OCI-LY3 (cell line): ENCODE measurements around the gene DTNA.

ENCODE experiments used
- H2AFZ ChIP-seq: fragments of 200-600, 300-600 bp; shearing (Covaris generic); 2 replicates; pipeline ENCODE4 v1.6.0; 2014; ENCODE audit warnings: antibody characterized with exemption, low read depth, low read length
- H3K27ac ChIP-seq: fragments of 200-600, 300-600 bp; sonication (generic); 2 replicates; pipeline ENCODE4 v1.5.1; 2014; ENCODE audit warnings: mild to moderate bottlenecking, low read length, moderate library complexity, mixed read lengths
- H3K27me3 ChIP-seq: fragments of 200-600, 300-600 bp; sonication (generic); 2 replicates; pipeline ENCODE4 v1.6.1; 2014; ENCODE audit warnings: low read depth, low read length, mixed read lengths
- H3K36me3 ChIP-seq: fragments of 200-600, 300-600 bp; sonication (generic); replicated peaks from 2 replicates; pipeline ENCODE3; 2014; ENCODE audit warnings: low read depth, low read length, mixed read lengths
- H3K4me1 ChIP-seq: fragments of 300-600, 200-600 bp; sonication (generic); 2 replicates; pipeline ENCODE4 v1.6.1; 2014; ENCODE audit warnings: low read length, mixed read lengths
- H3K4me2 ChIP-seq: fragments of 200-600, 300-600 bp; sonication (generic); 2 replicates; pipeline ENCODE4 v1.6.1; 2014; ENCODE audit warnings: low read length, mixed read lengths
- H3K4me3 ChIP-seq: fragments of 300-600, 200-600 bp; sonication (generic); 2 replicates; pipeline ENCODE4 v1.5.1; 2014; ENCODE audit warnings: antibody characterized with exemption, mild to moderate bottlenecking, low read length, moderate library complexity
- H3K79me2 ChIP-seq: fragments of 300-600, 200-600 bp; shearing (Covaris generic); 2 replicates; pipeline ENCODE4 v1.6.1; 2014; ENCODE audit warnings: mild to moderate bottlenecking, low read length, mixed read lengths
- H3K9ac ChIP-seq: fragments of 300-600, 200-600 bp; shearing (Covaris generic); 2 replicates; pipeline ENCODE4 v1.6.0; 2014; ENCODE audit warnings: mild to moderate bottlenecking, low read length, moderate library complexity
- H3K9me3 ChIP-seq: fragments of 200-600, 300-600 bp; shearing (Covaris generic); 2 replicates; pipeline ENCODE4 v1.6.1; 2014; ENCODE audit warnings: low read length, mixed read lengths; ENCODE audit not compliant: insufficient read depth
- H4K20me1 ChIP-seq: fragments of 200-600, 300-600 bp; sonication (generic); 2 replicates; pipeline ENCODE4 v1.6.1; 2016; ENCODE audit warnings: low read length, mixed read lengths; ENCODE audit not compliant: insufficient read depth
- EZH2phosphoT487 ChIP-seq: fragments of 200-600 bp; shearing (Covaris generic); IDR thresholded peaks from 2 replicates; pipeline ENCODE4 v1.6.1; 2018; ENCODE audit warnings: antibody characterized with exemption, mixed run types, low read depth
- TF ChIP-seq, protein P1 (sequence below): fragments of 200-600, 300-600 bp; sonication (generic); IDR thresholded peaks from 2 replicates; pipeline ENCODE4 v1.5.1; 2014; ENCODE audit warnings: antibody characterized with exemption, low read length, low read depth

Gene DTNA

DNA sequence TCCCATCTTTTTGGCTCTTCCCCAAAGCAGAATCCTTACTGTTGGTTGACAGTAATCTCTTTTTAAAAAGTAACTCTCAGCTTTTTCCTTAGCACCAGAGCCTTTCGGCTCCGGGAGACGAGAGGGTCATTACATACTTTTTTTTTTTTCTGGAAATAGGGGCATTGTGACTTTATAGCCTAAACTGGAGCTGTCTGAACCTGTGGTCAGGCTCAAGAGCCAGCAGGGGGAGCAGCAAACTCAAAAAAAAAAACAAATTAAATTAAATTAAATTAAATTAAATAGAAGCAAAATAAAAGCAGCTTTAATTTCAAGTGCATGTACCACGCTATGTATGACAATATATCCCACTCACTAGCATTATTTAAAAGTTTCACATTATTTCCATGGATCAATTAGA lies 156.6 kb downstream of the DTNA start:
- H2AFZ ChIP-seq, result peak overlapping the region; percentile 89; the same call in 1 of the 2 replicates

DNA sequence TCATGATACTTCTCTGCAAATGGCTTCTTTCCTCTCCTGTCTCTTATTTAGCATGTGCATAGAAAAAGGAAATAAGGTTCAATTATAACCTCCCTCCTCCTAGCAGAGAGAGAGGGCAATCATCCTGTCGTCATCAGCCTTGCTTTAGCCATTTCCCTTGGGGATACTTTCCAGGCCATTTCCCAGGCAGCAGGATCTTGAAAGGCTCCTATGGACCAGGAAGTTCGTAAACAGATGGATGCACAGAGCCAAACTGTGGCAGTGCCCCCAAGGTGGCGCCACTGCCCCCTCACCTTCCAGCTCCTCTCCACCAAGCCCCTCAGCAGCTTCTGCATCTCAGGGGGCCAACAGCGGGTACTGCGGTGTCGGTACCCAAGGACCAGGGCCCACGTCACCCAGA lies 157.4 kb downstream of the DTNA start:
- Histone ChIP-seq H3K9ac (peak overlapping the region; percentile 23), H3K79me2 (no peaks in the 10 kb centered on the region), H2AFZ (peak overlapping the region; percentile 89)

More for the DNA sequence above, 156.6 kb downstream of the DTNA start:
- 0 out of 2 replicates have a peak overlapping the region, but pooled peaks have one; percentile 61 for H3K4me3 ChIP-seq
- peaks cover 36% of the 10 kb centered on the region for H3K4me1 ChIP-seq
- no peak for TF ChIP-seq EZH2phosphoT487
- TF ChIP-seq, protein P1, sequence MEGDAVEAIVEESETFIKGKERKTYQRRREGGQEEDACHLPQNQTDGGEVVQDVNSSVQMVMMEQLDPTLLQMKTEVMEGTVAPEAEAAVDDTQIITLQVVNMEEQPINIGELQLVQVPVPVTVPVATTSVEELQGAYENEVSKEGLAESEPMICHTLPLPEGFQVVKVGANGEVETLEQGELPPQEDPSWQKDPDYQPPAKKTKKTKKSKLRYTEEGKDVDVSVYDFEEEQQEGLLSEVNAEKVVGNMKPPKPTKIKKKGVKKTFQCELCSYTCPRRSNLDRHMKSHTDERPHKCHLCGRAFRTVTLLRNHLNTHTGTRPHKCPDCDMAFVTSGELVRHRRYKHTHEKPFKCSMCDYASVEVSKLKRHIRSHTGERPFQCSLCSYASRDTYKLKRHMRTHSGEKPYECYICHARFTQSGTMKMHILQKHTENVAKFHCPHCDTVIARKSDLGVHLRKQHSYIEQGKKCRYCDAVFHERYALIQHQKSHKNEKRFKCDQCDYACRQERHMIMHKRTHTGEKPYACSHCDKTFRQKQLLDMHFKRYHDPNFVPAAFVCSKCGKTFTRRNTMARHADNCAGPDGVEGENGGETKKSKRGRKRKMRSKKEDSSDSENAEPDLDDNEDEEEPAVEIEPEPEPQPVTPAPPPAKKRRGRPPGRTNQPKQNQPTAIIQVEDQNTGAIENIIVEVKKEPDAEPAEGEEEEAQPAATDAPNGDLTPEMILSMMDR, result peak; percentile 39
- no peaks in the 10 kb centered on the region for H3K79me2 ChIP-seq
- H3K9me3 ChIP-seq, result peaks cover 10% of the 10 kb centered on the region
- peaks cover 15% of the 10 kb centered on the region for H3K36me3 ChIP-seq
- no peaks in the 10 kb centered on the region for H4K20me1 ChIP-seq
- no peaks in the 10 kb centered on the region for H3K27me3 ChIP-seq
- H3K9ac ChIP-seq, result 0 out of 2 replicates have a peak overlapping the region, but pooled peaks have one; percentile 23
- peak overlapping the region; percentile 72 for H3K4me2 ChIP-seq
- no peak overlapping the region for H3K27ac ChIP-seq

DNA sequence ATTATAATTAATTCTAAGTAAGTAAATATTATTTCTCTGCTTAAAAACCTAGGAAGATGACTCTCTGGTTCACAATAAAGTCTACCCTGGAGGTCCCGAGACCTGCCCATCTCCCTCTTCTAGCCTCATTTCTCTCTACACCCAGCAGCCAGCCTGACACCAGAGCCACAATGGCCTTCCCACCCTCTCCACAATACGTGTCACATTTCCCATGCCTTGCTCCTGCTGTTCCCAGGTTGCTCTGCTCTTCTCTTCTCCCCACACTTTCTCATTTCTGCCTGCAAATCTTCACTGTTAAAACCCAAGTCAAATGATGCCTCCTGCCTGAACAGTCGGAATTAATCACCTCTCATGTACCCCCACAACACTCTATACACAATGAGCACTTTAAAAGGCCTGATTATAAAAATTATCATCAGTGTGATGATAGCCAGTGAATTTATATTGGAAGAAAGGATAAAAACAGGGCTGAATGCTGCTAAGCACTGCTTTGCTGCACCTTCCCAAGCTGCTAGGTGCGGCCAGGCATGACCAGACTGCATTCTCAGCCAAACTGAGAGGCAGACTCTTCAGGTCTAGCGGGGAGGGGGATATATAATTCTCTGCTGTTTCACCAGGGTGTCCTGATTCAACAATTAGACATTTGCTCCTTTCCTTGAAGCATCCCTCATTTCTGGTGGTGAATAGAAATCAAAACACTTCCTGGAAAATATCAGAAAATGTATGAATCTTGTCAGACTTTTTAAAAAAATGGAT lies 160.6 kb downstream of the DTNA start:
- Histone ChIP-seq H3K36me3 (no peaks in the 10 kb centered on the region), H3K27ac (no peak overlapping the region), H3K27me3 (no peaks in the 10 kb centered on the region), H3K4me3 (no peak overlapping the region), H3K4me1 (peaks cover 23% of the 10 kb centered on the region), H2AFZ (no peak overlapping the region), H3K79me2 (no peaks in the 10 kb centered on the region), H3K9me3 (no peaks in the 10 kb centered on the region), H3K4me2 (no peak overlapping the region), H4K20me1 (no peaks in the 10 kb centered on the region), H3K9ac (no peak overlapping the region)
- TF ChIP-seq EZH2phosphoT487, result no peak
- TF ChIP-seq, protein P1, result no peak

More for the DNA sequence above, 157.4 kb downstream of the DTNA start:
- H3K4me1 ChIP-seq, result peaks cover 32% of the 10 kb centered on the region
- no peaks in the 10 kb centered on the region for H3K27me3 ChIP-seq
- TF ChIP-seq, protein P1, result peak; percentile 73
- TF ChIP-seq EZH2phosphoT487, result no peak
- H3K4me3 ChIP-seq, result peak overlapping the region; percentile 61
- H3K4me2 ChIP-seq, result peak overlapping the region; percentile 72
- peaks cover 6% of the 10 kb centered on the region; the same call in 1 of the 2 replicates for H3K9me3 ChIP-seq
- peaks cover 10% of the 10 kb centered on the region for H3K36me3 ChIP-seq
- H4K20me1 ChIP-seq, result no peaks in the 10 kb centered on the region
- no peak overlapping the region for H3K27ac ChIP-seq

DNA sequence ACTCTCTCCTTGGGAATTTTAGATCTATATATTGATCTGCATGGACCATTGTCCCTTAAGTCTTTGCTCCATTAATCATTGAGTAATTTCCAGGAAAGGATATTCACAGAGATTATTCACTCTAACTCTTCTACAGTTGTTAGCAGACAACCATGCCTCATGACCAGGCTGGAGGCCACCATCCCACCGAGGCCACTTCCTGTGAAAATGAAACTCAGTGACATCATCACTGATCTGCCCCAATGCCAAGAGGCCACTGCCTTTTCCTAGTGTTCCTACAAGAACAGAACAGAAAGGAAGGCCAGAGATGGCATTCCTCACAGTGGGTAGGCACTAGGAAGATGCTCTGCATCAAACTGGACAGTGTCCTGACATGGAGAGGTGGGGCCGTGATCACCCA lies 161.3 kb downstream of the DTNA start:
- Histone ChIP-seq H3K9ac (no peak overlapping the region), H3K9me3 (no peaks in the 10 kb centered on the region), H4K20me1 (no peaks in the 10 kb centered on the region), H3K79me2 (no peaks in the 10 kb centered on the region), H2AFZ (no peak overlapping the region; the same call in 1 of the 2 replicates), H3K4me3 (no peak overlapping the region), H3K4me2 (no peak overlapping the region), H3K4me1 (peaks cover 19% of the 10 kb centered on the region), H3K27ac (no peak overlapping the region), H3K27me3 (no peaks in the 10 kb centered on the region), H3K36me3 (no peaks in the 10 kb centered on the region)
- TF ChIP-seq, protein P1, result no peak
- no peak for TF ChIP-seq EZH2phosphoT487
